HG02870 (cell line): ENCODE measurements around the gene CELA2B.
"Not testable (repeated sequence)": the region's sequence is repeated elsewhere in the genome, so short reads cannot be mapped to it uniquely, and the experiment has no call there.

Experiments
- ATAC-seq: cut with Tn5 transposase; IDR thresholded peaks from one replicate; pipeline ENCODE4 v1.9.1; 2021; ENCODE audit warnings: mild to moderate bottlenecking, moderate library complexity; ENCODE audit not compliant: unreplicated experiment

CELA2B gene

DNA sequence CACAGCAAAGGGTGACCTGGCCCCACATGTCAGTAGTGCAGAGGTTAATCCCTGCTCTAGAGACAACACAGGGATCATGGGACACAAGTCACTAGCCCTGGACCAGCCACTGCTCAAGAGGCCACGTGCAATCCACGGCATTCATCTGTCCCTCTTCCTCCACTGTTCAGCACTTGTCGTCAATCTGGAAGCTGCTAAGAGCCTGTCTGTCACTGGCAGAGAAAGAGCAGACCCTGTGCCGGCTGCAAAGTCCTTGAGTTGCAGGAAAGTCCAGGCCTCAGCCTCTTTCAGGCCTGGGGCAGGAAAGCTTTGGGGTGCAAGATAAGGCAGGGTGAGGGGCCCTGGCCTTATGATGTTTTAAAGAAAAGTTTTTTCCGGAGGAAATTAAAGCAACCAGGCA lies 16.7 kb downstream of the CELA2B start:
- ATAC-seq: no peak

DNA sequence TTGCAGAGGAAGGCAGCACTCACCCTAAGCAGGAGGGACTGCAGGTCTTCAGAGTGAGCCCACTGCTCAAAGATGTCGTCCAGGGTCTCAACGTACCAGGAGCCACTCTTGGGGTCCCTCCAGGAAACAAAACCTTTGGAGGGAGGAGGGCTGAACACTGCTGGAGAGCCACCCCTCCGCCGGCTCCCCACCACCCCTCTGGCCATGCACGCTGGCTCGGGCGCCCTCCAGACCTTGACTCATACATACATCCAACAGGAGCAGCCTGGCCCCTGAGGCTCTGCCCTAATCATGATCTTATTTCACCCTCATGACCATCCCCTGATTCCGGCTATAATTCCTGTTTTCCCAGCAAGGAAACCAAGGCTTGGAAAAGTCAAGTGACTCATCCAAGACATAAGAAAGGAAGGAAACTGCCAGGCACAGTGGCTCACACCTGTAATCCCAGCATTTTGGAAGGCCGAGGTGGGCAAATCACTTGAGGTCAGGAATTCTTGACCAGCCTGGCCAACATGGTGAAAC lies 18.0 kb downstream of the CELA2B start:
- no peak for ATAC-seq

- ATAC-seq: no peak
These were observed 24.6 kb downstream of the CELA2B start for GRCh38 chr1:15500184-15501178.

GRCh38 chr1:15501208-15502032 lies 25.5 kb downstream of the CELA2B start:
- ATAC-seq: no peak

DNA sequence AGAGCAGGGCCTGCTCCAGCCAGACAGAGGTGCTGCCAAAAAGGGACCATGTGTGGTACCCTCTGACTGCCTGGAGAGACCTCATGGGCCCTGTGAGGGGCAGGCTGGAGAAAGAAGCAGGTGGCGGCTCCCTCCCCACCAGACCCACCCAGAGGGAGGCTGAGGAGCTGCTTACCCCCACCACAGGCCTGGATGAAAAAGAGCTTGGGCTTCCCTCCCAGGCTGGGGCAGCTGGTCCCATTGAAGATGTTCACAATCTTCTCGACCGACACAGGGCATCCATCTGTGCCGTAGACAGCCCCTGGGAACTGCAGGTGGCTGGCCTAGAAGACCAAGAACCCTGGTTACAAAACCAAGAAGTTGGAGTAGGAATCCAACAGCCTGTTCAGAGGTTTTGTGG lies 28.5 kb downstream of the CELA2B start:
- ATAC-seq: no peak

DNA sequence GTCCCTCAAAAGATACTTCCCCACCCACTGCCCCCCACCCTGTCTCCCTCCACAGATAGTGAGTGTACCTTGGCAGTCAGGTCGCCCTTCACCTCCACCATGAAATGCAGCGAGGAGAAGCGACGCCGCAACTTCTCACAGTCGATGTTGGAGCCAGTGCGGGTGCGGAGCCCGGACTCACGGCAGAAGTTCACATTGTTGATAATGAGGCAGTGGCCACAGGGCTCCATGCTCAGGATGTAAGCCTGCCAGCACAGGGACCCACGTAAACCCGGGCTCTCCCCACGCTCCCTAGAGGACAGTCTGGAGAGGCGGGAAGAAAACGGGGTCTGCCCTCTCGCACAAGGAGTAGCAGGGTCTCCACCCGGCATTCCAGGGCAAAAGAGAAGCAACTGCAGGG lies 30.9 kb downstream of the CELA2B start:
- ATAC-seq: no peak

DNA sequence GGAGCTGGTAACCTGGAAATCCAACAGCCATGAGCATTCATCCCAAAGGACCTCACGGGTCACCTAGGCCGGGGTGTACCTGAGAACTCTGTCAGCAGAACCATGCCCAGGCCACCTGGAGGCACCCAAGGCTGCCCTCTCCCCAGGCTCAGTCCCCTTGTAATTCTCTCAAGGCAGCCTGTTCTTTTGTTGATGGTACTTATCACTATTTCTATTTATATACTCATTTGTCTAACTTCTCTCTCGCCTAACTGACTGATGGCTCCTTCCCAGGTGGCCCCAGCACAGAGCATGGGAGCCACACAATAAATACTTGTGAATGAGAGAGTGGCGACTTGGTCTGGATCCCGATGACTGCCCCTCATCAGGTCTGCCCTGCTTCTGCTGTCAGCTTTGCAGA lies 31.4 kb downstream of the CELA2B start:
- ATAC-seq: no peak

- ATAC-seq: no peak
These were observed 33.0 kb downstream of the CELA2B start for GRCh38 chr1:15508700-15509487.

DNA sequence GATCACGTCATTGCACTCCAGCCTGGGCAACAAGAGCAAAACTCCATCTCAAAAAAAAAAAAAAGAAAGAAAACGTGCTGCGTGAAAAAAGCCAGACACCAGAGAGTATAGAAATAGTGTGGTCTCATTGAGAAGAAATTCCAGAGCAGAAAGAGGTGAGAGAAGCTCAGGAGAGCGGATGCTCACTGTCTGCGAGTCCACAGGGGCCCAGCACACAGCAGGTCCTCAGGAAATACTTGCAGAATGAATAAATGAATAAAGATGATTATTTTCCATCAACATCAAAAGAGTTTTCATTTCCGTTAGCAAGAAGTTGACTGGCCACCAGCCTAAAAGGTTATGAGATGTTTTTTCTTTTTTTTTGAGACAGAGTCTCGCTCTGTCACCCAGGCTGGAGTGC lies 33.7 kb downstream of the CELA2B start:
- no peak for ATAC-seq

DNA sequence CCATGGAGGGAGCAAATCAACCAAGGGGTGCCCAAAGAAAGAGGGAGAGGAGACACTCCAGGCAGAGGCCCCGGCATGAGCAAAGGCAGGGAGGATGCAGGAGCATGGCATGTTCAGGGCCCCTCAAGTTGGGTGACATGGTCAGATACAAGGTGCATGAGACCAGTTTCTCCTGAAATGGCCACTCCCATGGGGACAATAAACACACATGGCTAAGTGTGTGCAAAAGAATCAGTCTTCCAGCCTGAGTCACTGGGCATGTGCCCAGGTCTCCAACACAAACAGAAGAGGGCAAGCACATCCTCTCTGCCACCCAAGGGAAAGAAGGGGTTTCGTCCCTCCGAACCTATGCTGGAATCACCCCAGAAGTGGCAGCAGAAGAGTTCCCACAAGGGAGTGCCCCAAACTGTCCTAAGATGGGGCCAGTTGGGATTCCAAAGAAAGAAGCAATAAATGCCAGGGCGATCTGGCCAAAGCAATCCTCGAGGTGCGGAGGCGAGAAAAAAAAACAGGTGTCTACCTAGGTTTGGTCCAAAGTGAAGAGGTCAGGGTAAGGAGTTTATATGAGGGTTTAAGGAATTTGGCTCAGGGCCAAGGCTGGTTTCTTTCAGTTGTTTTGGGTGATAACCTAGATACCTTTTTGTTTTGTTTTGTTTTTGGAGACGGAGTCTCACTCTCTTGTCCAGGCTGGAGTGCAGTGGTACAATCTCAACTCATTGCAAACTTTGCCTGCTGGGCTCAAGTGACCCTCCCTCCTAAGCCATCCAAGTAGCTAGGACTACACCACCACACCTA lies 34.9 kb downstream of the CELA2B start:
- no peak for ATAC-seq

- no peak for ATAC-seq
These were observed 37.3 kb downstream of the CELA2B start for GRCh38 chr1:15513192-15513591.

DNA sequence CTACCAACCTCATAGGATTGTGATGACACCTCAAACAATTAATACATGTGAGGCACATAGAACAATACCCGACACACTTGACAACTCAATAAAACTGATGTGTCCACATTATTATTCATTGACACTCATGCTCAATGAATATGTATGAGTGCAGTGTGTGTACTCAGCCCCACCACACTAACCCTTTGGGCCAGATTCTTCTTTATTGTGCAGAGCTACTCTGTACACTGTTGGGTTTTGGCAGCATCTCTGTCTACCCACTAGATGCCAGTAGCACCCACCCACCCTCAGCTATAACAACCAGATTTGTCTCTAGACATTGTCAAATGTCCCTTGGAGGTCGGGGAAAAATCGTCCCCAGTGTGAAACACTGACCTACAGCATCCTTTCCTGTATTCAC lies 38.0 kb downstream of the CELA2B start:
- no peak for ATAC-seq

GRCh38 chr1:15514557-15514956 lies 38.7 kb downstream of the CELA2B start:
- not testable (repeated sequence) for ATAC-seq

DNA sequence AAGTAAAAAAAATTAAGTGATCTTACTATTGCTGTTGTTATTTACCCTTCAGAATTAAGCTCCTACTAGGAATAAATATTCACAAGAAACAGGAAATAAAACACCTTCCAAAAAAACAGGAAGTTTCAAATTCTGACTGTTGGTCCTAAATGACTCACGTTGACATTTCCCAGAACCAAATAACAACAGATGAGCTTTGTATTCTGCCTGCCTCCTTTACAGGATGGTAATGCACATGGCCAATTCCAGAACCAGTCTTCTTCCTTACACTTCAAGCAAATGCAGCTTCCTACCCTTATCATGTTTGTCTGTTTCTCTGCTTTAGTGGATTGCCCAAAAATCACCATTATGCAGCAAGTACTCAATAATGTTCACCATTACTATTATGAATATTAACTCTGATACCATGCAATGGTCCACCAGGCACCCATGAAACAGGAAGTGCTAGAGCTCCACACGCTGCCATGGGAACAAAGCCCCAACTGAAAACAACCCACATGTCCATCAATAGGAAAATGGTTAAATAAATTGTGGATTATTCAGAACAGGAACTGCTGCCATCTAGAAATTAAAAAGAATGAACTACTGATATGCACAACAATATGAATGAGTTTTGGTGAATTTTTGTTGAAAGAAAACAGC lies 39.2 kb downstream of the CELA2B start:
- ATAC-seq: no peak

DNA sequence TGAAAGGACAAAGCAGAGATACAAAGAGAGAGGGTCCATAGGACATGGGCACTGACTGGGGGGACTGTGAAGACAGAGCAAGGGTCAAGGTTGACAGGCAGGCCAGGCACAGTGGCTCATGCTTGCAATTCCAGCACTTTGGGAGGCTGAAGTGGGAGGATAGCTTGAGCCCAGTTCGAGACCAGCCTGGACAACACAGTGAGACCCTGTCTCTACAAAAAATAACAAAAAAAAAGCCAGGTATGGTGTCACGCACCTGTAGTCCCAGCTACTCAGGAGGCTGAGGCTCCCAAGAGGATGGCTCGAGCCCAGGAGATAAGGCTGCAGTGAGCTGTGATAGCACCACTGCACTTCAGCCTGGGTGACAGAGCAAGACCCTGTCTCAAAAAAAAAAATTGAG lies 43.7 kb downstream of the CELA2B start:
- ATAC-seq: no peak

- not testable (repeated sequence) for ATAC-seq
These were observed 45.5 kb downstream of the CELA2B start for GRCh38 chr1:15521206-15521906.

DNA sequence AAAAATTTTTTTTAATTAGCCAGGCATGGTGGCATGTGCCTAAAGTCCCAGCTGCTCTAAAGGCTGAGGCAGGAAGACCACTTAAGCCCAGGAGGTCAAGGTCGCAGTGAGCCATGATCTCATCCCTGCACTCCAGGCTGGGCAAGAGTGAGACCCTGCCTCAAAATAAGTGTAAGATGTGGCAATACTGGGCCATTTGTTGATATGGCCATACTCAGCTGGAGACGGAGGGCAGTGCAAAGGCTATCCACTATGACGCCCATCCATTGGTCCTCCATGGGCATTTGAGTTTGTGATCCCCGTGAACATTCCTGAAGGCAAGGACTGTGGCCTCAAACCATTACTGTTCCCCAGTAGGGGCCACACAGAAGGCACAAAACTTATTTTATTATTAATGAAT lies 46.6 kb downstream of the CELA2B start:
- no peak for ATAC-seq

- ATAC-seq: no peak
These were observed 47.5 kb downstream of the CELA2B start for GRCh38 chr1:15523104-15524020.
